GM12878 (cell line): Measurements from ENCODE around the gene TRHDE. TPM values are rescaled to one million over a fixed set of nuclear protein-coding genes. Genes with fewer than 3 reads are reported as not detected.
"Not testable (repeated sequence)": the region's sequence is repeated elsewhere in the genome, so short reads cannot be mapped to it uniquely, and the experiment has no call there.

Source experiments
- ATAC-seq: fragments of 200-7000 bp; cut with Tn5 transposase; 3 replicates; pipeline ENCODE4 v1.9.1; 2020; ENCODE audit warnings: mild to moderate bottlenecking, moderate library complexity
- BruUV-seq: library from RNA; stranded (reverse); fragments of 400-500 nt; replicated peaks from 2 replicates; lab custom pipeline; 2021; lab: Mats Ljungman, UMichigan
- CTCF ChIA-PET: fragments of 300-600 bp; sonication (Branson Sonifier 250); formaldehyde crosslinking; extraction: SDS; loops from one replicate; lab custom pipeline; 2021; ENCODE audit warnings: inconsistent platforms; lab: Yijun Ruan, JAX
- POLR2A ChIA-PET: fragments of 350-600 bp; formaldehyde crosslinking; extraction: SDS; loops from one replicate; lab custom pipeline; 2021; ENCODE audit warnings: inconsistent platforms; lab: Charles Lee
- RAD21 ChIA-PET: fragments of 300-600 bp; sonication (Branson Sonifier 250); formaldehyde crosslinking; loops from one replicate; lab custom pipeline; 2023; ENCODE audit warnings: antibody characterized with exemption; ENCODE audit not compliant: unreplicated experiment; lab: Charles Lee
- SMC1A ChIA-PET: fragments of 300-600 bp; sonication (Branson Sonifier 250); formaldehyde crosslinking; loops from one replicate; lab custom pipeline; 2023; ENCODE audit not compliant: unreplicated experiment, uncharacterized antibody; lab: Charles Lee
- DNase-seq: peaks from one replicate; pipeline ENCODE4 v3.0.0-alpha.2; 2011; ENCODE audit warnings: low read depth, low spot score
- FAIRE-seq: peaks from 3 replicates; lab custom pipeline; 2011; peaks lifted over from hg19 to GRCh38; lab: Jason Lieb, UNC
- H2AFZ ChIP-seq: 2 replicates; pipeline ENCODE4 v1.6.0; 2011; ENCODE audit warnings: low read depth, low read length, control low read depth; ENCODE audit not compliant: control insufficient read depth
- H3K27ac ChIP-seq: 2 replicates; pipeline ENCODE4 v1.5.1; 2011; ENCODE audit warnings: control low read depth; ENCODE audit not compliant: control insufficient read depth, insufficient read depth
- H3K27me3 ChIP-seq, 2 experiments: replicated peaks in 1 of 2; 2 replicates each; pipeline versions ENCODE4 v1.6.0 to v1.6.1; 2011; ENCODE audit warnings: low read length in 1 of 2; ENCODE audit not compliant: control insufficient read depth in 2 of 2, insufficient read depth in 2 of 2
- H3K36me3 ChIP-seq, 2 experiments: 2 replicates each; pipeline ENCODE4 v1.5.1; 2011; ENCODE audit warnings: low read length in 1 of 2; ENCODE audit not compliant: control insufficient read depth in 2 of 2, insufficient read depth in 2 of 2
- H3K4me1 ChIP-seq: 2 replicates; pipeline ENCODE4 v1.6.1; 2011; ENCODE audit warnings: mild to moderate bottlenecking, low read length, moderate library complexity, mixed read lengths; ENCODE audit not compliant: control insufficient read depth, insufficient read depth
- H3K4me2 ChIP-seq: 2 replicates; pipeline ENCODE4 v1.6.0; 2011; ENCODE audit warnings: control low read depth; ENCODE audit not compliant: control insufficient read depth, insufficient read depth
- H3K4me3 ChIP-seq: fragments of 200-600 bp; sonication (generic); 2 replicates; pipeline ENCODE4 v1.5.1; 2016
- H3K79me2 ChIP-seq: 2 replicates; pipeline ENCODE4 v1.6.0; 2011; ENCODE audit warnings: low read length; ENCODE audit not compliant: control insufficient read depth, insufficient read depth
- H3K9ac ChIP-seq: 2 replicates; pipeline ENCODE4 v1.8.0; 2011; ENCODE audit warnings: low read length, control low read depth, mixed read lengths; ENCODE audit not compliant: control insufficient read depth, insufficient read depth
- H3K9me3 ChIP-seq: replicated peaks from 3 replicates; pipeline ENCODE4 v1.5.1; 2011; ENCODE audit warnings: mild to moderate bottlenecking, low read length; ENCODE audit not compliant: control insufficient read depth, insufficient read depth
- H4K20me1 ChIP-seq: 2 replicates; pipeline ENCODE4 v1.6.0; 2011; ENCODE audit not compliant: control insufficient read depth, insufficient read depth
- HCFC1 ChIP-seq: fragments of 150-350 bp; IDR thresholded peaks from 2 replicates; pipeline ENCODE4 v1.6.1; 2014; ENCODE audit warnings: low read length
- NFXL1 ChIP-seq: fragments of 450-650 bp; IDR thresholded peaks from 2 replicates; pipeline ENCODE4 v1.6.1; 2017; ENCODE audit warnings: antibody characterized with exemption, mild to moderate bottlenecking, borderline replicate concordance
- TARDBP ChIP-seq: IDR thresholded peaks from 2 replicates; pipeline ENCODE4 v1.6.1; 2016; ENCODE audit warnings: borderline replicate concordance
- WGBS: methylation state at CpG from one replicate; pipeline ENCODE4 v1.1.6; 2016; ENCODE audit warnings: low lambda C conversion rate; ENCODE audit not compliant: insufficient replicate concordance, insufficient coverage; ENCODE audit errors: missing lambda C conversion rate; 5-methylcytosine and 5-hydroxymethylcytosine counted together
- in situ Hi-C: fragments of 300-500 bp; cut with MboI; formaldehyde crosslinking; loops from 9 replicates; pipeline ENCODE4 v1.14.3; 2018; ENCODE audit warnings: mixed read lengths
- intact Hi-C: fragments of 100-400 bp; cut with micrococcal nuclease; formaldehyde crosslinking; loops from one replicate; pipeline ENCODE4 v1.14.2; 2022; ENCODE audit not compliant: unreplicated experiment
- polyA plus RNA-seq, 11 experiments: library from polyadenylated mRNA; depleted of rRNA in 4 of 11; unstranded in 6 of 11; stranded (reverse) in 5 of 11; fragments of >200 nt; fragmentation: Nextera tagmentation in 4 of 11; fragmentation: Illumina TruSeq in 1 of 11; extraction: Ambion mirVana in 4 of 11; extraction: Trizol in 1 of 11; gene quantifications; 1 replicate in 1 of 11; 2 replicates in 10 of 11; pipeline versions ENCODE4 v1.2.1 to v1.2.3, GENCODE V29; 2011 to 2016; ENCODE audit warnings: inconsistent platforms in 2 of 11, missing spikeins in 2 of 11, low read depth in 1 of 11
- total RNA-seq, 4 experiments: library from RNA; depleted of rRNA in 3 of 4; stranded (reverse); fragments of >200 nt in 3 of 4; fragmentation: Illumina TruSeq in 1 of 4; extraction: Trizol in 1 of 4; gene quantifications; 2 replicates each; pipeline versions ENCODE4 v1.2.1 to v1.2.3, GENCODE V29; 2013 to 2021

TRHDE gene
- total and polyA plus RNA-seq, 10 of the 15 experiments (the other 5 are each of a cell fraction or from before 2014, with no cell fraction given), result not detected

DNA sequence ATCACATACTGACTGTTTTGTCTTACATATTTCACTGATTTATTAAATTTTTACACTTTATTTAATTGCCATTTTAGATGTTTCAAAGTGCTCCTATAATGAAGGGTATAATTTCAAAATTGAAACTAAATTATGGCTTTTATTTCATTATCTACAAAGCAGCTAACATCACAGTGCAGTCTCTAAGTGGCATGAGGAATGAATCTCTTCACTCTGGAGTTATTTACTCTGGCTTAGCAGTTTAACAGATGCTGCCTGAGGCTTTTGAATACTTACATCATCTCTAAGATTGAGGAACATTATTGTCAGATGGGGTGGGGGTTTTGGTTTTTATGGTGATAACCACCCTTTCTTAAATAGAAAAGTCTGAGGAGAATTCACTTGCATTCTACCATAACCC, 386.4 kb downstream of the TRHDE start:
- ATAC-seq (no peak), DNase-seq (no peak), FAIRE-seq (no peak)
- Histone ChIP-seq H3K4me2 (no peak overlapping the region), H3K9ac (no peak overlapping the region), H3K36me3 (no peaks in the 10 kb centered on the region), H2AFZ (no peak overlapping the region), H3K9me3 (no peaks in the 10 kb centered on the region), H4K20me1 (no peaks in the 10 kb centered on the region), H3K4me1 (no peaks in the 10 kb centered on the region), H3K27me3 (no peaks in the 10 kb centered on the region), H3K79me2 (no peaks in the 10 kb centered on the region), H3K27ac (no peak overlapping the region), H3K4me3 (no peak overlapping the region)
- intact Hi-C loops (no loop called here), in situ Hi-C loops (no loop called here)
- ChIA-PET POLR2A (no interaction called here), CTCF (interaction anchor here (1.3 kb wide), 1 partner anchor 33 kb away, joined by 3 read pairs; no protein-coding TSS in a partner anchor), RAD21 (no interaction called here), SMC1A (no interaction called here)
- TF ChIP-seq NFXL1, result no peak
- TF ChIP-seq HCFC1, result no peak
- no peak for TF ChIP-seq TARDBP
- no TSS peak for BruUV-seq

DNA sequence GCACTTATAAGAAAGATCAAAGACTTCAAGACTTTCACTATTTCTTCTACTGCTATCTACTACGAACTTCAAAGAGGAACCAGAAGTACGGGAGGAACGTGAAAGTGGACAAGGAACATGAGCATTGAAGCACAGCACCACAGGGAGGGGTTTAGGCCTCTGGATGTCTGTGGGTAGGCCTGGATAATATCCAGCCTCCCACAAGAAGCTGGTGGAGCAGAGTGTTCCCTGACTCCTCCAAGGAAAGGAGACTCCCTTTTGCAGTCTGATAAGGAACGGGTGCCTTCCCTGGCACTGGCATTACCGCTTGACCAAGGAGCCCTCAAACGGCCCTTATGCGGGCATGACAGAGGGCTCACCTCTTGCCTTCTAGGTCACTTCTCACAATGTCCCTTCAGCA, 388.0 kb downstream of the TRHDE start:
- DNase-seq, H3K9ac ChIP-seq, H3K9me3 ChIP-seq, POLR2A ChIA-PET, H3K79me2 ChIP-seq, H3K27ac ChIP-seq, intact Hi-C loops, H3K4me1 ChIP-seq, H4K20me1 ChIP-seq, CTCF ChIA-PET, SMC1A ChIA-PET, H2AFZ ChIP-seq, H3K4me3 ChIP-seq, in situ Hi-C loops, ATAC-seq, FAIRE-seq, BruUV-seq, H3K36me3 ChIP-seq, RAD21 ChIA-PET, H3K27me3 ChIP-seq, H3K4me2 ChIP-seq: not testable (repeated sequence)
- WGBS, result 34% methylated on average over 7 of the region's 7 CpGs
